Heart left ventricle (tissue), 13 donors: Measurements from ENCODE around the gene TNFAIP2.

Experiments
- POLR2A ChIP-seq, 2 donors: fragments of 450-650 bp; IDR thresholded peaks; one replicate each; pipeline ENCODE4 v1.6.1; 2017; ENCODE audit warnings: antibody characterized with exemption in 2 of 2, mild to moderate bottlenecking in 2 of 2, moderate library complexity in 2 of 2
- TF ChIP-seq, protein P1 (sequence below), 12 donors: fragments of 200-600 bp; sonication (generic) in 4 of 12; IDR thresholded peaks; one replicate each; pipeline versions ENCODE4 v1.5.0 to v1.8.0; 2018 to 2022; ENCODE audit warnings: antibody characterized with exemption in 12 of 12, mild to moderate bottlenecking in 5 of 12
- donor health status: ischemic (EF 13 %, LVEDD 7.1; RV severe dilation, severe dysfunction).
- donor health status: DM: no; HTN: yes; CAD: no.
- donor health status: DM: no; HTN: no; CAD: no.
- donor health status: ischemic (EF 25% LVEDD 6.9; RV normal size, moderate dysfunction).
- donor health status: ischemic (EF 25% LVEDD 5.7; RV mildly dilated, moderate dysfunction).
- donor health status: ischemic (EF 35%, LVEDD 5.7; RV mildly dilated, moderate dysfunction).
- donor health status: nonischemic (EF 11% LVEDD 7.7; RV severe dilation, severe dysfunction).
- donor health status: DM: yes; HTN: yes; CAD: no.
- donor health status: PGD.
- donor health status: ischemic (EF 29% LVEDD 5.4; RV normal size, mild dysfunction).
- donor health status: nonischemic (EF 23%, LVEDD 6.1; RV moderate dilation, normal function).

DNA sequence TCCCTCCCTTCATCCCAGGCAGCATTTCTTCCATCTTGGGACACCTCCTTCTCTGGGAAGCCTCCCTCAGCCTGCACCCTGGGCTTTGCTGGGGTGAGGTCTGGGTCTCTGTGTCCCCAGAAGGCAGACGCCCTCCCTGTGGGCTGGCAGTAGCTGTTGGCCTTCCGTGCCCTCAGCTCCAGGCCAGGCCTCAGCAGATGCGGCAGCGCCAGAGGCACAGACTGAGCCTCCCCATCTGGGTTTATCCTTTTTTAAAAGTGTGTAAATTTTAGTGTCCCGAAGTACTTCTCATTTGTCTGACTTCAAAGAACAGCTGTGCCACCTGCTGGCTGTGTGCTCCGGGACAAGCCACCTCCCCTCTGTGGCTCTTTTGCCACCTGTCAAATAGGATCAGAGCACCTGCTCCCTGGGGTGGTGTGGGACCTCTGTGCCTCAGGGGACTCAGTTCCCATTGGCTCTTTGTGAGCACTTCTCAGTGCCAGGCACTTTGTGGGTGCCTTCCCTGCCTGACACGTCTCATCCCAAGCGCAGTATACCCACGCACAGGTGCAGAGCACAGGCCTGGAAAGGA, 17.6 kb upstream of the TNFAIP2 start:
- TF ChIP-seq POLR2A (IDR thresholded peaks at IDR 0.05), result no peak
- TF ChIP-seq, protein P1, sequence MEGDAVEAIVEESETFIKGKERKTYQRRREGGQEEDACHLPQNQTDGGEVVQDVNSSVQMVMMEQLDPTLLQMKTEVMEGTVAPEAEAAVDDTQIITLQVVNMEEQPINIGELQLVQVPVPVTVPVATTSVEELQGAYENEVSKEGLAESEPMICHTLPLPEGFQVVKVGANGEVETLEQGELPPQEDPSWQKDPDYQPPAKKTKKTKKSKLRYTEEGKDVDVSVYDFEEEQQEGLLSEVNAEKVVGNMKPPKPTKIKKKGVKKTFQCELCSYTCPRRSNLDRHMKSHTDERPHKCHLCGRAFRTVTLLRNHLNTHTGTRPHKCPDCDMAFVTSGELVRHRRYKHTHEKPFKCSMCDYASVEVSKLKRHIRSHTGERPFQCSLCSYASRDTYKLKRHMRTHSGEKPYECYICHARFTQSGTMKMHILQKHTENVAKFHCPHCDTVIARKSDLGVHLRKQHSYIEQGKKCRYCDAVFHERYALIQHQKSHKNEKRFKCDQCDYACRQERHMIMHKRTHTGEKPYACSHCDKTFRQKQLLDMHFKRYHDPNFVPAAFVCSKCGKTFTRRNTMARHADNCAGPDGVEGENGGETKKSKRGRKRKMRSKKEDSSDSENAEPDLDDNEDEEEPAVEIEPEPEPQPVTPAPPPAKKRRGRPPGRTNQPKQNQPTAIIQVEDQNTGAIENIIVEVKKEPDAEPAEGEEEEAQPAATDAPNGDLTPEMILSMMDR (IDR thresholded peaks at IDR 0.05), result peak in 1 of 12 donors; percentile 4
